Measurements from ENCODE around the gene NCAPH2.

- no peak for TF ChIP-seq CTCF (IDR thresholded peaks at IDR 0.05; ENCODE audit: low read depth, low read length)
- TF ChIP-seq EZH2phosphoT487 (IDR thresholded peaks at IDR 0.05; ENCODE audit: low read depth), result no peak
Observed at GRCh38 chr22:50527921-50528681, 20.1 kb downstream of the NCAPH2 start.
